Type B pancreatic cell (in vitro differentiated cells): Measurements from ENCODE around the gene MTURN. TPM values are rescaled to one million over a fixed set of nuclear protein-coding genes. Genes with fewer than 3 reads are reported as not detected.
A peak's percentile ranks its signal among the peaks of the same experiment; 100 is the strongest.

Source experiments
- DNase-seq: peaks from one replicate; pipeline ENCODE4 v3.0.0; 2021; ENCODE audit warnings: mixed read lengths; ENCODE audit not compliant: unreplicated experiment; ENCODE audit errors: extremely low spot score
- H3K27ac Mint-ChIP-seq: 2 replicates; pipeline ENCODE4 v1.8.0; 2021; ENCODE audit warnings: mild to moderate bottlenecking, mixed read lengths
- H3K27me3 Mint-ChIP-seq: 2 replicates; pipeline ENCODE4 v1.8.0; 2021; ENCODE audit warnings: mixed read lengths
- H3K36me3 Mint-ChIP-seq: 2 replicates; pipeline ENCODE4 v1.8.0; 2021; ENCODE audit warnings: mixed read lengths
- H3K4me1 Mint-ChIP-seq: one replicate; pipeline ENCODE4 v1.8.0; 2021; ENCODE audit warnings: mixed read lengths; ENCODE audit not compliant: unreplicated experiment
- H3K4me3 Mint-ChIP-seq: 2 replicates; pipeline ENCODE4 v1.8.0; 2021; ENCODE audit warnings: mild to moderate bottlenecking, mixed read lengths
- H3K9me3 Mint-ChIP-seq: 2 replicates; pipeline ENCODE4 v1.8.0; 2021; ENCODE audit warnings: mixed read lengths
- total RNA-seq: library from RNA; stranded (reverse); gene quantifications from 2 replicates; pipeline ENCODE4 v1.2.1, GENCODE V29; 2021; ENCODE audit warnings: low replicate concordance
- TF ChIP-seq, protein P1 (sequence below): fragments of 200-600 bp; sonication (generic); conservative IDR thresholded peaks from 2 replicates; pipeline ENCODE4 v1.5.0; 2021; ENCODE audit warnings: antibody characterized with exemption, mild to moderate bottlenecking

The MTURN gene
- total RNA-seq, 1 donor from 2014 or later = 23.3 TPM

DNA sequence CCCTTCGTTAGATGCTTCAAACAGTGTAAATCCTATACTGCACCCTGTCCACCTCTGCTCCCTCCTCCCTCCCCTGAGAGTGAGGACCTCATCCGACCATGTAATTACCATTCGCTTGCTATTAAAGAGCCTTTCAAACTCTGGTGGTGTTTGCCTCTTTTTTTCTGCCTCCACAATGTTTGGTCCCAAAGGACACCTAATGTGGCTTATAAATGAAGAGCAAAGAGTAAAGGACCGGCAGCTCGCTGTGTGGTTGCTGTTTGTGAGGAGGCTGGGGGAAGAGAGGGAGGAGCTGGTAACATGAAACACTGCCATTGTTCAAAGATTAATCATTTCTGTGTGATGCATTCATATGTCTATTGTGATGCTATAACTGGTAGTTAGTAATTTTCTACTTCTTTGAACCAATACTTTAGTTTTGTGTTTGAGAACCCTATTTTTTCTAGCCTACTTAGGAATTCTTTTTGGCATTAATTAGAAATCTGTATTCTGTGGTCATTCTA lies 27.9 kb downstream of the MTURN start:
- Mint-ChIP-seq H3K4me3 (peak overlapping the region; percentile 64), H3K4me1 (peaks cover 61% of the 10 kb centered on the region), H3K36me3 (no peaks in the 10 kb centered on the region), H3K9me3 (no peaks in the 10 kb centered on the region), H3K27ac (peak overlapping the region; percentile 77), H3K27me3 (no peaks in the 10 kb centered on the region)
- no peak for DNase-seq
- TF ChIP-seq, protein P1, sequence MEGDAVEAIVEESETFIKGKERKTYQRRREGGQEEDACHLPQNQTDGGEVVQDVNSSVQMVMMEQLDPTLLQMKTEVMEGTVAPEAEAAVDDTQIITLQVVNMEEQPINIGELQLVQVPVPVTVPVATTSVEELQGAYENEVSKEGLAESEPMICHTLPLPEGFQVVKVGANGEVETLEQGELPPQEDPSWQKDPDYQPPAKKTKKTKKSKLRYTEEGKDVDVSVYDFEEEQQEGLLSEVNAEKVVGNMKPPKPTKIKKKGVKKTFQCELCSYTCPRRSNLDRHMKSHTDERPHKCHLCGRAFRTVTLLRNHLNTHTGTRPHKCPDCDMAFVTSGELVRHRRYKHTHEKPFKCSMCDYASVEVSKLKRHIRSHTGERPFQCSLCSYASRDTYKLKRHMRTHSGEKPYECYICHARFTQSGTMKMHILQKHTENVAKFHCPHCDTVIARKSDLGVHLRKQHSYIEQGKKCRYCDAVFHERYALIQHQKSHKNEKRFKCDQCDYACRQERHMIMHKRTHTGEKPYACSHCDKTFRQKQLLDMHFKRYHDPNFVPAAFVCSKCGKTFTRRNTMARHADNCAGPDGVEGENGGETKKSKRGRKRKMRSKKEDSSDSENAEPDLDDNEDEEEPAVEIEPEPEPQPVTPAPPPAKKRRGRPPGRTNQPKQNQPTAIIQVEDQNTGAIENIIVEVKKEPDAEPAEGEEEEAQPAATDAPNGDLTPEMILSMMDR = peak; percentile 64

DNA sequence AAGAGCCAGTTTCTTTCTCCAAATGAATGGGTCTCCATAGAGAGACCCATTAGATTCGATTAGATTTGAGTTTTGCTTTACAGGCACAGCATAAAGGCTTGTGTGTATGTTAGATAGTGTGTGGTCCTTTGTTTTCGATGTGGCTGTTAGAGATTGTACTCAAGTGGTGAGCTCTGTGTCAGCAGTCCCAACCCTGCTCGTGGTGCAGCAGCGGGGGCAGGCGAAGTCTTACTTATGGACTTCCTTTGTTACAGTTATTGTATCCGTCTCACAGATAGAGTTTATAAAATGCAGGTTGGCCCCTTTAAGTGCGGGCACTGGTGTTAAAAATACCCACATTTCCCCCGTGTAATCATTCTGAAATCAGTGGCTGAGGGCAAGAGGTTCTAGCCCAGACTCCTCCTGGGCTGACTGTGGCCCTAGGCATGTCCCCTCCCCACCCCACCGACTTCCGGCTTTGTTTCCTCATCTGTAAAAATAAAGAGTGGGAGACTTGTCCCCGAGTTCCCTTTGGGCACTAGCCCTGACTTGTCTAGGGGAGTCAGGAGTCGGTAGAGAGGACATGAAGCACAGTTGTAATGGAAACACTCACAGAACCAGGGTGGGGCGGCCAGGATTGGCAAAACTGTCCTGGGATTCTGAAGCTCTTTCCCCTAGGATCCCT lies 28.6 kb downstream of the MTURN start:
- H3K4me1 Mint-ChIP-seq = peaks cover 62% of the 10 kb centered on the region
- no peak for DNase-seq
- no peaks in the 10 kb centered on the region for H3K9me3 Mint-ChIP-seq
- peak overlapping the region; percentile 42 for H3K4me3 Mint-ChIP-seq
- H3K36me3 Mint-ChIP-seq = no peaks in the 10 kb centered on the region
- H3K27ac Mint-ChIP-seq = peak overlapping the region; percentile 77
- H3K27me3 Mint-ChIP-seq = no peaks in the 10 kb centered on the region
- TF ChIP-seq, protein P1 = peak; percentile 10

DNA sequence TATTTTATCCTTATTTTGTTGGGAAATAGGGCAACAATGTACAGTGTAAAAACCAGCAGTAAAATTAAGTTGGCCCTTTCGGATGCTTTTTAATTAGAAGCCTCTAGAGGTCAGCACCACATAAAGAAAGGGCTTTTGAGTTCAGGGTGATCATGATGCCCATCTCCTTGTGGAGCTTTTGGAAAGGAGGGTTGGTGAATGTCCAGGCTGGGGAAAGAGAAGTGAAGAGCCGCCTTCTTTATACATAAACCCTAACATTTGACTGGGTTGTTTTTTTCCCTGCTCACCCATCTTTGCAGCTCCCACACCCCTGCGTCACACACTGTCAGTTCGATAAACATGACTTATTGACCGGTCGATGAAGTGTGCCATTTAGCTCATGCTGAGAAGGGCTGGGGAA lies 29.8 kb downstream of the MTURN start:
- peak overlapping the region; percentile 32 for H3K4me3 Mint-ChIP-seq
- no peaks in the 10 kb centered on the region for H3K9me3 Mint-ChIP-seq
- H3K27me3 Mint-ChIP-seq = no peaks in the 10 kb centered on the region
- no peak for DNase-seq
- peak overlapping the region; percentile 51 for H3K27ac Mint-ChIP-seq
- H3K4me1 Mint-ChIP-seq = peaks cover 68% of the 10 kb centered on the region
- H3K36me3 Mint-ChIP-seq = no peaks in the 10 kb centered on the region
- TF ChIP-seq, protein P1 = peak; percentile 73

DNA sequence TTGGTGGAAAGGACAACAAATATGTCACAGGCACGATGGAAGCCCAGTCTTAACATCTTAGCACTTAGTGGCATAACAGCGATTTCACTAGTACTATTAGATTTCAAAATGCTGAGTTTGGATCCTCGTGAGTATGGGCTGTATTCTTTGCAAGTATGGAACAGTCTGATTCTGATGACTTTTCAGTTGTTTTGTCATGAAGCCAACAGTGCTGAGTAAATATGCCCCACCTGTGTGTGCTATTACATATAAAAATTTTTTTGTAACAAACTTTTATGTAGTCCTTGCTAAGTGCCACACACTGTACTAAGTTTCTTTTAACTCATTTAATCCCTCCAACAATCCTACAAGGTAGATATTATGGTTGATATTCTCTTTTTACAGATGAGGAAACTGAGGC lies 30.8 kb downstream of the MTURN start:
- TF ChIP-seq, protein P1 = no peak
- H3K9me3 Mint-ChIP-seq = no peaks in the 10 kb centered on the region
- peak overlapping the region; percentile 92 for H3K27ac Mint-ChIP-seq
- no peaks in the 10 kb centered on the region for H3K27me3 Mint-ChIP-seq
- DNase-seq = no peak
- H3K4me3 Mint-ChIP-seq = peak overlapping the region; percentile 48
- peaks cover 60% of the 10 kb centered on the region for H3K4me1 Mint-ChIP-seq
- no peaks in the 10 kb centered on the region for H3K36me3 Mint-ChIP-seq

DNA sequence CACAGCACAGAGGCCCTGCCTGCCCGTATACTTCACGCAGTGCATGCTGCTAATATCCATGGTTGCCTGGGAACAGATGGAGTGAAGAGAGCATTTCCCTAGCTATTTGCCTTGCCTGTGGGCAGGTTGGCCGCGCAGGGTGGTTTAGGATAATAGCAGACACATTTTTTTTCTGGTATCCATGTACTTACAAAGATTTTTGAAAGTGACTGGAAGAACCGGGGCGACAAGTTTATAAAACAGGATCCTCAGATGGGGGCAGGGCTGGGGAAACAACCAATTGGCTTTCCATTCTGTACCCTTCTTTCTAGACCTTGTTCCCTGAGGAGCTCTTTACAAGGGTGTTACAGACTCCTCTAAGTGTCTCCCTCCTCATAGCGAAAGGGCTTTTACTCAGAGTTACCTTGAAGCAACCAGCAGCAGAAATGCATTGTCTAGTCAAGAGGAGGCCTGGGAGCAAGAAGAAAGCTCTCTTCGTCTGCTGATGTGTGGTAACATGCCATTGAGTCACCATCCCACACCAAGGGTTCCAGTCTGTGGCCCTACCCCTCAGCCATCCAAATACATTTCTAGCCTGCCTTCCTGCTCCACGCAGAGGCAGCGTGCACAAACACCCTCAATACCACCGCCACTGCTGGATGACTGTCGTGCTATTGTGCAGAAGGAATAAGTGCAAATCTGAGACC lies 31.5 kb downstream of the MTURN start:
- Mint-ChIP-seq H3K27me3 (no peaks in the 10 kb centered on the region), H3K27ac (peak overlapping the region; percentile 92), H3K4me3 (peak overlapping the region; percentile 48), H3K36me3 (no peaks in the 10 kb centered on the region), H3K9me3 (no peaks in the 10 kb centered on the region), H3K4me1 (peaks cover 55% of the 10 kb centered on the region)
- TF ChIP-seq, protein P1 = no peak
- no peak for DNase-seq
